Smooth muscle cell (in vitro differentiated cells): Measurements from ENCODE around the gene SCRN3. TPM values are rescaled to one million over a fixed set of nuclear protein-coding genes. Genes with fewer than 3 reads are reported as not detected.

Source experiments
- DNase-seq: peaks from one replicate; lab custom pipeline; 2025; ENCODE audit not compliant: unreplicated experiment; lab: John Stamatoyannopoulos, UW
- H2AFZ ChIP-seq: fragments of 200-600 bp; sonication (generic); 2 replicates; pipeline ENCODE4 v1.6.0; 2016; ENCODE audit warnings: antibody characterized with exemption, low read depth, mild to moderate bottlenecking
- H3F3A ChIP-seq: fragments of 200-600 bp; sonication (generic); 2 replicates; pipeline ENCODE4 v1.6.0; 2017; ENCODE audit warnings: antibody characterized with exemption, low read depth
- H3K27ac ChIP-seq: fragments of 200-600 bp; sonication (generic); 2 replicates; pipeline ENCODE4 v1.5.1; 2016; ENCODE audit warnings: low read depth, mild to moderate bottlenecking
- H3K27me3 ChIP-seq: fragments of 200-600 bp; sonication (generic); 2 replicates; pipeline ENCODE4 v1.6.1; 2016; ENCODE audit warnings: low read depth, mild to moderate bottlenecking
- H3K36me3 ChIP-seq: fragments of 200-600 bp; sonication (generic); 2 replicates; pipeline ENCODE4 v1.5.1; 2016; ENCODE audit warnings: low read depth
- H3K4me1 ChIP-seq: fragments of 200-600 bp; sonication (generic); 2 replicates; pipeline ENCODE4 v1.5.1; 2016; ENCODE audit warnings: low read depth
- H3K4me2 ChIP-seq: fragments of 200-600 bp; sonication (generic); 2 replicates; pipeline ENCODE4 v1.6.0; 2016; ENCODE audit warnings: mild to moderate bottlenecking
- H3K4me3 ChIP-seq: fragments of 200-600 bp; sonication (generic); 2 replicates; pipeline ENCODE4 v1.5.1; 2016; ENCODE audit warnings: mild to moderate bottlenecking
- H3K79me2 ChIP-seq: fragments of 200-600 bp; sonication (generic); 2 replicates; pipeline ENCODE4 v1.6.0; 2016; ENCODE audit warnings: low read depth, mild to moderate bottlenecking
- H3K9ac ChIP-seq: fragments of 200-600 bp; sonication (generic); 2 replicates; pipeline ENCODE4 v1.6.0; 2016; ENCODE audit warnings: low read depth
- H3K9me3 ChIP-seq: fragments of 200-600 bp; sonication (generic); replicated peaks from 2 replicates; pipeline ENCODE4 v1.5.1; 2016; ENCODE audit warnings: low read depth
- H4K20me1 ChIP-seq: fragments of 200-600 bp; sonication (generic); 2 replicates; pipeline ENCODE4 v1.6.0; 2016; ENCODE audit warnings: low read depth
- CTCF ChIP-seq: fragments of 200-600 bp; sonication (generic); IDR thresholded peaks from 2 replicates; pipeline ENCODE4 v1.5.1; 2017; ENCODE audit warnings: borderline replicate concordance, mild to moderate bottlenecking, antibody characterized with exemption; ENCODE audit not compliant: insufficient read depth, poor library complexity, severe bottlenecking
- WGBS: methylation state at CpG from one replicate; pipeline ENCODE4 v1.1.7; 2016; ENCODE audit warnings: low lambda C conversion rate; 5-methylcytosine and 5-hydroxymethylcytosine counted together
- polyA plus RNA-seq: library from polyadenylated mRNA; unstranded; fragments of >200 nt; fragmentation: Nextera tagmentation; extraction: Ambion mirVana; gene quantifications from 2 replicates; pipeline ENCODE4 v1.2.1, GENCODE V29; 2016
- total RNA-seq: library from RNA; depleted of rRNA; stranded (reverse); fragments of >200 nt; gene quantifications from 2 replicates; pipeline ENCODE4 v1.2.3, GENCODE V29; 2014

The SCRN3 gene
- total and polyA plus RNA-seq, 2 experiments from 2014 or later, result 9.8 to 27.2 TPM

- no peaks in the 10 kb centered on the region for H3K4me1 ChIP-seq
- peaks cover 12% of the 10 kb centered on the region for H4K20me1 ChIP-seq
- no peak overlapping the region for H2AFZ ChIP-seq
- no peak overlapping the region for H3K4me2 ChIP-seq
- H3K36me3 ChIP-seq, result peaks cover 33% of the 10 kb centered on the region
- TF ChIP-seq CTCF, result no peak
- H3F3A ChIP-seq, result no peaks in the 10 kb centered on the region
- no peak overlapping the region for H3K9ac ChIP-seq
- H3K4me3 ChIP-seq, result no peak overlapping the region
- no peak overlapping the region for H3K27ac ChIP-seq
- no peaks in the 10 kb centered on the region for H3K79me2 ChIP-seq
- no peaks in the 10 kb centered on the region for H3K9me3 ChIP-seq
- WGBS, result 96% methylated on average over 2 of the region's 2 CpGs
- no peaks in the 10 kb centered on the region for H3K27me3 ChIP-seq
- no peak for DNase-seq
Observed at GRCh38 chr2:174364628-174365027, 30.9 kb upstream of the SCRN3 start.

- Histone ChIP-seq H3K4me3 (no peak overlapping the region), H3K36me3 (peaks cover 33% of the 10 kb centered on the region), H3K9me3 (no peaks in the 10 kb centered on the region), H3K79me2 (no peaks in the 10 kb centered on the region), H3K4me2 (no peak overlapping the region), H3K4me1 (no peaks in the 10 kb centered on the region), H3K27ac (no peak overlapping the region), H2AFZ (no peak overlapping the region), H3F3A (no peaks in the 10 kb centered on the region), H3K9ac (no peak overlapping the region), H4K20me1 (peaks cover 12% of the 10 kb centered on the region), H3K27me3 (no peaks in the 10 kb centered on the region)
- TF ChIP-seq CTCF, result no peak
- 90% methylated on average over 2 of the region's 2 CpGs for WGBS
- DNase-seq, result no peak
Observed at GRCh38 chr2:174365571-174365970, 30.0 kb upstream of the SCRN3 start.

- Histone ChIP-seq H3K4me3 (no peak overlapping the region), H3K4me2 (no peak overlapping the region), H4K20me1 (peaks cover 8% of the 10 kb centered on the region), H3K27me3 (no peaks in the 10 kb centered on the region), H3K9ac (no peak overlapping the region), H2AFZ (no peak overlapping the region), H3K79me2 (no peaks in the 10 kb centered on the region), H3K36me3 (peaks cover 32% of the 10 kb centered on the region), H3K4me1 (no peaks in the 10 kb centered on the region), H3K9me3 (no peaks in the 10 kb centered on the region), H3F3A (no peaks in the 10 kb centered on the region), H3K27ac (no peak overlapping the region)
- WGBS, result 92% methylated on average over 1 of the region's 1 CpG
- no peak for DNase-seq
- TF ChIP-seq CTCF, result no peak
Observed at GRCh38 chr2:174368691-174369090, 26.8 kb upstream of the SCRN3 start.

GRCh38 chr2:174376967-174377366 is 18.6 kb upstream of the SCRN3 start:
- WGBS, result 59% methylated on average over 2 of the region's 2 CpGs
- Histone ChIP-seq H4K20me1 (peaks cover 12% of the 10 kb centered on the region), H3K79me2 (no peaks in the 10 kb centered on the region), H3K4me3 (no peak overlapping the region), H3K9me3 (no peaks in the 10 kb centered on the region), H3K27me3 (no peaks in the 10 kb centered on the region), H3K4me2 (no peak overlapping the region), H3K27ac (no peak overlapping the region), H3F3A (no peaks in the 10 kb centered on the region), H2AFZ (no peak overlapping the region), H3K9ac (no peak overlapping the region), H3K4me1 (no peaks in the 10 kb centered on the region), H3K36me3 (peaks cover 29% of the 10 kb centered on the region)
- no peak for TF ChIP-seq CTCF
- no peak for DNase-seq
